ENCODE results near the gene TRIM66.

- no peak for TF ChIP-seq CTCF (IDR thresholded peaks at IDR 0.05; ENCODE audit: low read depth, low read length)
- TF ChIP-seq MAX (IDR thresholded peaks at IDR 0.05; ENCODE audit: low read depth, low read length): no peak
These were observed 17.4 kb upstream of the TRIM66 start for GRCh38 chr11:8699903-8700302.

Data from NB4 (cell line).